A549 treated with Hydrocortisone at 1 μM for 4 hours (cell line): Measurements from ENCODE around the gene SMIM15. TPM values are rescaled to one million over a fixed set of nuclear protein-coding genes. Genes with fewer than 3 reads are reported as not detected.

Experiments
- total RNA-seq: library from RNA; stranded (reverse); fragments of 200-300 nt; extraction: Qiagen RNA extraction; gene quantifications from 5 replicates; pipeline ENCODE4 v1.2.3, GENCODE V29; 2022

Gene SMIM15
- total RNA-seq, result 65.1 to 92.9 TPM (median 68.0 TPM) in 5 replicates

GRCh38 chr5:61162010-61162831 is at the start of gene SMIM15:
TSS of gene SMIM15 (minus strand) at chr5:61162468. CDS start at chr5:61160171, 2,297 bp downstream.

Other genes starting within 250 kb of the SMIM15 start
- 11.7 to 21.1 TPM (median 13.8 TPM) in 5 replicates for gene ERCC8, start 217.4 kb downstream of the SMIM15 start, total RNA-seq
- 67.8 to 84.2 TPM (median 74.7 TPM) in 5 replicates for gene NDUFAF2, start 217.3 kb downstream of the SMIM15 start, total RNA-seq
- gene ZSWIM6, start 169.8 kb upstream of the SMIM15 start, total RNA-seq, result 3.6 to 5.6 TPM (median 4.8 TPM) in 5 replicates